Right hindlimb (tissue), 1 donor: ENCODE measurements around the gene CARD6.
A peak's percentile ranks its signal among the peaks of the same experiment; 100 is the strongest.
"Not testable (repeated sequence)": the region's sequence is repeated elsewhere in the genome, so short reads cannot be mapped to it uniquely, and the experiment has no call there.

Experiments used
- DNase-seq: peaks from one replicate; pipeline ENCODE4 v3.0.0-alpha.2; 2018

The CARD6 gene, protein sequence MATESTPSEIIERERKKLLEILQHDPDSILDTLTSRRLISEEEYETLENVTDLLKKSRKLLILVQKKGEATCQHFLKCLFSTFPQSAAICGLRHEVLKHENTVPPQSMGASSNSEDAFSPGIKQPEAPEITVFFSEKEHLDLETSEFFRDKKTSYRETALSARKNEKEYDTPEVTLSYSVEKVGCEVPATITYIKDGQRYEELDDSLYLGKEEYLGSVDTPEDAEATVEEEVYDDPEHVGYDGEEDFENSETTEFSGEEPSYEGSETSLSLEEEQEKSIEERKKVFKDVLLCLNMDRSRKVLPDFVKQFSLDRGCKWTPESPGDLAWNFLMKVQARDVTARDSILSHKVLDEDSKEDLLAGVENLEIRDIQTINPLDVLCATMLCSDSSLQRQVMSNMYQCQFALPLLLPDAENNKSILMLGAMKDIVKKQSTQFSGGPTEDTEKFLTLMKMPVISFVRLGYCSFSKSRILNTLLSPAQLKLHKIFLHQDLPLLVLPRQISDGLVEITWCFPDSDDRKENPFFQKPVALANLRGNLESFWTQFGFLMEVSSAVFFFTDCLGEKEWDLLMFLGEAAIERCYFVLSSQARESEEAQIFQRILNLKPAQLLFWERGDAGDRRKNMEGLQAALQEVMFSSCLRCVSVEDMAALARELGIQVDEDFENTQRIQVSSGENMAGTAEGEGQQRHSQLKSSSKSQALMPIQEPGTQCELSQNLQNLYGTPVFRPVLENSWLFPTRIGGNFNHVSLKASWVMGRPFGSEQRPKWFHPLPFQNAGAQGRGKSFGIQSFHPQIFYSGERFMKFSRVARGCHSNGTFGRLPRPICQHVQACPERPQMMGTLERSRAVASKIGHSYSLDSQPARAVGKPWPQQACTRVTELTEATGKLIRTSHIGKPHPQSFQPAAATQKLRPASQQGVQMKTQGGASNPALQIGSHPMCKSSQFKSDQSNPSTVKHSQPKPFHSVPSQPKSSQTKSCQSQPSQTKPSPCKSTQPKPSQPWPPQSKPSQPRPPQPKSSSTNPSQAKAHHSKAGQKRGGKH

DNA sequence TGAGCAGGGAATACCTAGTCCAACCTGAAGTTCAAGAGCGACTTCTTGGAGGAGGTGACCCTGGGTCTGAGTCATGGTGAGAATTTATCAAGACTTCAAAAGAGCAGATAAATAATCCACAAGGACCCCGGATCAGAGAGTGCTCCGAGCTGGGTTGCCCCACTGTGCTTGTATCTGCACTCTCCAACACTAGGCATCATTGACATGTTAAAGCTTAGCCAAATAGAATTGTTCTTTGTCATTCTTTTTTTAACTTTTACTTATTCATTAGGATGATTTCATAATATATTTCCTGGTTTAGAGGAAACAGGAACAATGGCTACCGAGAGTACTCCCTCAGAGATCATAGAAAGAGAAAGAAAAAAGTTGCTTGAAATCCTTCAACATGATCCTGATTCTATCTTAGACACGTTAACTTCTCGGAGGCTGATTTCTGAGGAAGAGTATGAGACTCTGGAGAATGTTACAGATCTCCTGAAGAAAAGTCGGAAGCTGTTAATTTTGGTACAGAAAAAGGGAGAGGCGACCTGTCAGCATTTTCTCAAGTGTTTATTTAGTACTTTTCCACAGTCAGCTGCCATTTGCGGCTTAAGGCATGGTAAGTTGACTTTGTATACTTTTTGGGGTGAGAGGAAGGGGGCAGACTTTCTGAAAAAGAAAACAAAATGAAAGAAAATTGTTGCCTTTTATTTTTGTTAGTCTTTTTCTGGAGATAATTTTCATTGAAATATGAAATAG, at the start of gene CARD6:
CARD6 (plus strand) TSS at position 300 of the 738 bp plus-strand sequence; CDS start at position 316, 16 bp downstream.
- DNase-seq = no peak

DNA sequence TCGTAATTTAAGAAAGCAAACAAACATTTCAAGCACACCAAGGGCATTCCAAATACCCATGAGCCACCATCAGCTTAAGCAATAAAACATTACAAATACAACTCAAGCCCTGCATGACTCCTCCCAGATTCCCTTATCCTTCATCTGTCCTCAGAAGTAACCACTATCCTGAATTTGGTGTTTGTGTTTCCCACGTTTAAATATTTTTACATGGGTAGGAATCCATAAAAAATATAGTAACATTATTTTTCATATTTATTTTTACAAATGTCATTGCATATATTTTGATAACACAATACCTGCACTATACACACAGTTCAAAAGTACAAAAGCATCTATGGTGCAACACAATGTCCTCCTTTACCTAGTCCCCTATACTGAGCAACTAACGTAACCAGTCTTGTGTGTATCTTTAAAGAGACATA, 49.4 kb upstream of the CARD6 start:
- no peak for DNase-seq

DNA sequence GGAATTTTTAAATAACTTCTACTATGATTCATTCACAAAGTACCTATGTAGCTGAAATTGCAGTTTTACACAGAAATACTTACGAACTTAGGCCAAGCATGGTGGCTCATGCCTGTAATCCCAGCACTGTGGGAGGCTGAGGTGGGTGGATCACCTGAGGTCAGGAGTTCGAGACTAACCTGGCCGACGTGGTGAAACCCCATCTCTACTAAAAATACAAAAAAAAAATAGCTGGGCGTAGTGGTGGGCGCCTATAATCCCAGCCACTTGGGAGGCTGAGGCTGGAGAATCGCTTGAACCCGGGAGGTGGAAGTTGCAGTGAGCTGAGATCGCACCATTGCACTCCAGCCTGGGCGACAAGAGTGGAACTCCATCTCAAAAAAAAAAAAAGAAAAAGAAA, 48.5 kb upstream of the CARD6 start:
- DNase-seq = not testable (repeated sequence)

DNA sequence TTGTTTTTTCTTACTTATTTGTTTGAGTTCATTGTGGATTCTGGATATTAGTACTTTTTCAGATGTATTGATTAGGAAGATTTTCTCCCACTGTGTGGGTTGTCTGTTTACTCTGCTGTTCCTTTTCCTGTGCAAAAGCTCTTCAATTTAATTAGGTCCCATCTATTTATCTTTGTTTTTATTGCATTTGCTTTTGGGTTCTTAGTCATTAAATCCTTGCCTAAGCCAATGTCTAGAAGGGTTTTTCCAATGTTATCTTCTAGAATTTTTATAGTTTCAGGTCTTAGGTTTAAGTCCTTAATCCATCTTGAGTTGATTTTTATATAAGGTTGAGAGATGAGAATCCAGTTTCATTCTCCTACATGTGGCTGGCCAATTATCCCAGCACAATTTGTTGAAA, 46.8 kb upstream of the CARD6 start:
- DNase-seq = not testable (repeated sequence)

DNA sequence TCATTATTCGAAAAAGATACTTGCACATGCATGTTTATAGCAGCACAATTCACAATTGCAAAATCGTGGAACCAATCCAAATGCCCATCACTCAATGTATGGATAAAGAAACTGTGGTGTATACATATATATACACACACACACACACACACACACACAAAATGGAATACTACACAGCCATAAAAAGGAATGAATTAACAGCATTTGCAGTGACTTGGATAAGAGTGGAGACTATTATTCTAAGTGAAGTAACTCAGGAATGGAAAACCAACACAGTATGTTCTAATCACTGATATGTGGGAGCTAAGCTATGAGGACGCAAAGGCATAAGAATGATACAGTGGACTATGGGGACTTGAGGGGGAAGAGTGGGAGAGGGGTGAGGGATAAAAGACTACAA, 46.3 kb upstream of the CARD6 start:
- DNase-seq = not testable (repeated sequence)

DNA sequence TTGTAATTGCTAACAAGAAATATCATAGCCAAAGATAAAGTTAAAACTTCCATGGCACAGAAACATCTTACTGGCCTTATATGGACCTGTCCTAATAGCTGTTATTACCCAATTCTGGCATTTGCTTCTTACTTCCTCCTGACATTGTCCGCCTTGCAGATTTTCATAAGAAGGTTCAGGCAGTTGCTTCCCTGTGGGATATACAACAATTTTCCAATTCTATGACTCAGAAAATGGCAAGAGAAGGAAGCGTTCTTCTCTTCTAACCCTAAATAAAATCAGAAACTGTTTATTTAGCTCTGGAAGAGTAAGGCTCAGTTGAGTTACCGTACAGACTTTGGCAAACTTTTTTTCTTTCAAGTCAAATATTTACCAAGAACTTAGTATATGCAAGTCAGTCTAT, 44.7 kb upstream of the CARD6 start:
- no peak for DNase-seq

DNA sequence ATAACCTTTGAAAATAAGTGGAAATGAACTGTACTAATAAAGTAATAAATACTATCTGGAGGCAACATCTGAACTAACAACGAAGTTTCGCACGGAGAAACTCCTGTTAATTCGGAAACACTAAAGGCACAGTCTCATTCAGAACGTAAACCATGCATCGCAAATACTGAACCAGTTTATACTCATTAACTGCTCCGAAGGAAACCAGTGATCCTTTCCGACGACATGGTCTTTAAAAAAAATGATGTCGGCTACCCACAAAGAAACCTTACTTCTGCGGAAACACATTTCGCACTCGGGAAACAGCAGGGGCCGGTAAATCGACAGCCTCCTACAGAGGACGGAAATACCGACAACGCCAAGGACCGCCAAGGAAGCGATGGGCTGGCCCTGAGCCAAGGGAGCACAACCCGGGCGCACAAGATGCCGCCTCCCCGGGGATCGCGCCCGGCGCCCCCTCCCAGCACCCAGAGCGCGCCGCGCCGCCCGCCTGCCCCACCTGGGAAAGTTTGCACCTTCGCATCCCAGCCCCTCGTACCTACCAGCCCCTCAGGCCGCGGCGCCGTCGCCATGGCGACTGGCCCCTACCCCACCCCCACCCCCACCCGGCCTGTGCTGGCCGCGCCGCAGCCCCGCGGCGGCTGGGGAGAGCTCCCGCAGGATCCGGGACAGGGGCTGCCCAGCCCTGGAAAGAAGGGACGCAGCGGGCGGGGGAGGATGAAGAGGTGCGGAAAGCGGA, 43.7 kb upstream of the CARD6 start:
- peak; percentile 78 for DNase-seq

DNA sequence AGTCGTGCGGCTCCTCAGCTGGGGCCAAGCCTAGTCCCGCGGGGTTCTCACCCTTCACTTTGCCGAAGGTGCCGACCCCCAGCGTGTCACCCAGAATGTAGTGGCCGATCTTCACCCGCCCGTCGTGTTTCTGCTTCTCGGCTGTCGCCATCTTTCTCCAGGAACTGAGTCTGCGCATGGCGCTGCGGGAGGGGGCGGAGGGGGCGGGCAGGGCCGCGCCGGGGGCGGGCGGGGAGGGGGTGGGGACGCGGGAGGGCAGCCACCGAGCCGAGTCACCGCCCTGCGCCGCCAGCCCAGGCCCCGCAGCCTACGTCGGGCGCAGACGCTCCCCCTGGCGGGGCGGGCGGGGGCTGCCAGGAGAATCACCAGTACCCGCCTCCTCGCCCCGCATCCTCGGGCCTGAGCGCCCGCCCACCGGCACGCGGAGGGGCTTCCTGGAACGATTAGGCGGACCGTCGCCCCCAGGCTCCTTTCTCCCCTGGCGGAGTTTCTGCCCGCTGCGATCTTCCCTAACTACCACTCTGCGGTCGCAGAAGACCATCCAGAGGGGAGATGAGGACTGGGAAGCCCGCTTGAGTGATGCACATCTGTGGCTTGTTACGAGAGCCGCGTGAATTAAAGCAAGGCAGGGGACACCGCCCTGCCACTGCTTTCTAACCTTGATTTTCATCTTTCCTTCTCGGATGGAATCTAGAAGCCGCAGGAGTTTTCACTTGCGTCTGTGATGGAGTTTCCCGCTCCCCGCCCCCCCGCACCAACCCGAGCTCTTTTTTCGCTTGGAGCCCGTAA, 43.0 kb upstream of the CARD6 start, which contains the start of gene PRKAA1:
PRKAA1 (minus strand) TSS at position 363 of the 789 bp plus-strand sequence; CDS start at position 178, 185 bp downstream.
- DNase-seq = peak; percentile 95

DNA sequence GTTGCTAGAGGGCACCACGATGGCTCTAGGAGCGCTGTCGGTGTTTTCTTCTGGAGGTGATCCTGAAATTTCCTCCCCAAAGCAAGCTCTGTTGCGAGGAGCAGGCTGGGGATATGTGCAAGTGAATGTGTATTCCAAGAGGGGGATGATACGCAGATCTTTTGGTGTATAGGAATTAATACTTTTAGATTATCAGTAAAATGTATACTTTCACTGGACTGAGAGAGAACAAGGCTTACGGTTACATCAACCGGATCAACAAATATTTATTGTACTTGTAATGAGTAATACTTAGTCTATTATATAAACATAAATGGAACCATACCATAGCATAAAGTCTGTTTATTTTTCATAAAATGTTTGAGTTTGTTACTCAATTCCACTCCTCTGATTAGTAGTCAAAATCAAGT, 42.4 kb upstream of the CARD6 start:
- DNase-seq = no peak

DNA sequence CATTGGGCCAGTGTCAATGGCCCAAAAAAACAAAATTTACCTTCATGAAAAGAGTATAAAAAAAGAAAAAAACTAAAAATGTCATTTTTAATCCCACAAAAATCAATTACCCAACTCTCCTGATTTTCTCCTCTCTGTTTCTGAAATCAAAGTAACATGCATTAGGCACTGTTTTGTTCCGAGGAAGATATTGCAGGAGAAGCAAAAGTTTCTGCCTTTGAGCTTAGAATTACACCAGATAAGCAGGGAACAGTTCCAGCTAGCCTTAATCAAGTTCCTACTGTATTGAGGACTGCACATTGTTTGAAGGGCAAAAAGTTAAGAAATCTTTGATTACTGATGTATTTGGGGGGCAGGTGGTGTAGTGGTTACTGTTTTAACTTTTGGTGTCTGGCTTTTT, 41.9 kb upstream of the CARD6 start:
- no peak for DNase-seq

DNA sequence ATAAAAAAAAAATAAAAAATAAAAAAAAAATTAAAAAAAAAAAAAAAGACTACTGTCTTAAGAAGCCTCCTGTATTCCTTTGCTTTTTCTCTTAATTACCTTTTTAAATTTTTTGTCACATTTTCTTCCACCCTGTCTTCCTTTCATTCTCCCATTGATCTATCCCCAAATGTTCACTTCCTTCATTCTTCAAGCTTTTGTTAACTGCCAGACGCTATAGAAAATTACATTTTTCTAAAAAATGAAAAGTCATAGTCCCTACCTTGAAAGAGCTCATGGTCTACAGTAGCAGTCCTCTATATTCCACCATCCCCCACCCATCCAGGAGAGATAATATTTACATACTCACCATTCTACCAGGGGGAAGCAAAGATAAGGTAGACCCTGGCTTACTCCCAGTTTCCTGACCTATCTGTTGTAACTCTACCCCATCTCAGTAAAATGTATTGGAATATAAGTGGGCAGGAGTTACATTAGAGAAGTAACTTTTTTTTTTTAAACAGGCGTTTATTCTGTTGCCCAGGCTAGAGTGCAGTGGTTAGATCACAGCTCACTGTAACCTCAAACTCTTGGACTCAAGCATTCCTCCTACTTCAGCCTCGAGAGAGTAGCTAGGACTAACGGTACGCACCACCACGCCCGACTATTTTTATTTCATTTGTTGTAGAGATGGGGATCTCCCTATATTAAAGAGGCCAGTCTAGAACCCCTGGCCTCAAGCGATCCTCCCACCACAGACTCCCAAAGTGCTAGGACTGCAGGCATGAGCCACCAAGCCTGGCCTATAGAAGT, 39.2 kb upstream of the CARD6 start:
- DNase-seq = no peak

DNA sequence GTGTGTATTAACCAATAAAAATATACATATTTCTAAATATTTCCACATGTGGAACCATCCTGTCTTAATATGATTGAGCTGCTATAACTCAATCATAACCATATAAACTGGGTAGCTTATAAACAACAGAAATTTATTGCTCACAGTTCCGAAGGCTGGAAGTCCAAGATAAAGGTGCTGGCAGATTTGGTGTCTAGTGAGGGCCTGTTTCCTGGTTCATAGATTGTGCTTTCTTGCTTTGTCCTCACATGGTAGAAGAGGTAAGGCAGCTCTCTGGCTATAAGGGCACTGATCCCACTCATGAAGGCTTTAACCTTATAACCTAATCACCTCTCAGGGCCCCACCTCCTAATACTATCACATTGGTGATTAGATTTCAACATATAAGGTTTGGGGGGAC, 29.0 kb upstream of the CARD6 start:
- DNase-seq = no peak

DNA sequence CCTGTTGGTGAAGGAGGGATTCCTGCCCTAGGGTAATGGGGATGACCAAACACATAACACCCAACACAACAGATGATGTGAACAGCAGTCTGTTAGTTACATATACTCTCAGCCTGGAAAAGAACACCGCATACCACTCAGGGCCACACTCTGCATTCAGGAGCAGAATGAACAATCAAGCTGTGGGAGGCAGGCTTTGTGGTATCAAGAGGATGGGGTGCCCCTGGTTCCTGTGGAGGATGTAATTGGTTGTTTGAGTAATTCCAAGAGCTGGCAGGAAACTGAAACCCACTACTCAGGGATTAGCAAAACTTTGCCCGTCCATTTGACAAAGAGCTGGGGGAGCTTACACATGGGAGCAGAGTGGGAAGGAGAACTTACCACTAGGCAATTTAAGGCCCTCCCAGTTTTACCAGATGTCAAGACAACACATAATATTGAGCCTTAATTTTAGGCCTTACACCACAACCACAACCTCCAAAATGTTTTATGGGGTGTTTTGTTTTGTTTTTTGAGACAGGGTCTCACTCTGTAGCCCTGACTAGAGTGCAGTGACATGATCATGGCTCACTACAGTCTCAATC, 27.4 kb upstream of the CARD6 start:
- DNase-seq = no peak

DNA sequence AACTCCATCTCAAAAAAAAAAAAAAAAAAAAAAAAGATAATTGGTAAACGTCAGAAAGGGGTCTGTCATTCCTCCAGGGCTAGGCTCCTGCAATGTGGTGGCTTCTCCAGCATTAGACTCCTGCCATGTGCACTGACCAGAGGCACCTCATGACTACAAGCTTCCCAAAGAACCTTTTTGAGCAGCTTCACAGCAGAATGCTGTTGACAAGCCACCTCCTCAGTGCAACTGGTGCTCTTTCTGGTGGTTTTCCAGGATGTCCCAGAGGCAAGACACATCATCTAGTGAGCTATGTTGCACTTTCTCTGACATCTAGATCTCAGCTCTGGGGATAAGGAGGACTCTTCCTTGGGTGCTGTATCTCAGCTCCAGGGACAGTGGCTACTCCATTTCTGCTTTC, 17.7 kb upstream of the CARD6 start:
- no peak for DNase-seq

DNA sequence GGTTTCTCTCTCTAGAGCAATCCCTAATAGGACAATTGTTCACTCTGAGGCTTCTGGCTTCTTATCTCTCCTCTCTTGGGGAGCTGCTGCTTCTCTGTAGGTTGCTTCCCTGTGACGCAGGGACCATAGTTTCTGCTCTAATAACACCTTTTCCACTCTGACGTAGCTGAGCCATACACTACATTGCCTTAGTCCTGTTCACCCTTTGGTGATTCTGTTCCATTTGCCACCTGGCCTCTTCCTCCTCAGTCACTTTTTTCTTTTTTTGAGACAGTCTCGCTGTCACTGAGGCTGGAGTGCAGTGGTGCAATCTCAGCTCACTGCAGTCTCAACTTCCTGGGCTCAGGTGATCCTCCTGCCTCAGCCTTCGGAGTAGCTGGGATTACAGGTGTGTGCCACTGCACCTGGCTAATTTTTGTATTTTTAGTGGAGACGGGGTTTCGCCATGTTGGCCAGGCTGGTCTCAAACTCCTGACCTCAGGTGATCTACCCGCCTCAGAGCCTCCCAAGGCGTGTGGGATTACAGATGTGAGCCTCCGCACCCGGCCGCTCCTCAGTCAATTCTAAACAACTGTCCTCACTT, 15.6 kb upstream of the CARD6 start:
- DNase-seq = not testable (repeated sequence)

DNA sequence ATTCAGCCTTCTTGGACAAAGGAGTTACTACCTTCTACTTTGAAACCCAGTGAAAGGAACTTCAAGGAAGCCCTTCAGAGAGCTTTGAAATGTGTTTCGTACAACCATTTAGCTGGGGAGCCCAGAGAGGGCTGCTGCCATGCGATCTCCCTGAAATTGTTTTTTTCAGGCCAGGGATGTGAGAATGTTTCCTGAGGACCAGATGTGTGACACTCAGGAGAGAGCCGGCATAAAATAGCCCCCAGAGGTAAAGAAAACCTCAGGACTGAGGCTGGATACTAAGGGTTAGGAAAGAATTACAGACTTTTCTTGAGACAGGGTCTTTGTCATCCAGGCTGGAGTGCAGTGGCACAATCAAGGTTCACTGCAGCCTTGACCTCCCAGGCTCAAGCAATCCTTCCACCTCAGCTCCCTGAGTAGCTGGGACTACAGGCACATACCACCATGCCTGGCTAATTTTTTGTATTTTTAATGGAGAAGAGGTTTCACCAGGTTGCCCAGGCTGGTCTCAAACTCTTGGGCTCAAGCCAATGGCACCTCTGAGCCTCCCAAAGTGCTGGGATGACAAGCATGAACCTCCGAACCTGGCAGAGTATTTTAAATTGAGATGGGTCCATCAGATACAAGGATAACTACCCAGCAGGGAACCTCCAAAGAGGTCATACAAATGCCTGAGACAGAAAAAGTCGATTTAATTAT, 14.5 kb upstream of the CARD6 start:
- DNase-seq = no peak

DNA sequence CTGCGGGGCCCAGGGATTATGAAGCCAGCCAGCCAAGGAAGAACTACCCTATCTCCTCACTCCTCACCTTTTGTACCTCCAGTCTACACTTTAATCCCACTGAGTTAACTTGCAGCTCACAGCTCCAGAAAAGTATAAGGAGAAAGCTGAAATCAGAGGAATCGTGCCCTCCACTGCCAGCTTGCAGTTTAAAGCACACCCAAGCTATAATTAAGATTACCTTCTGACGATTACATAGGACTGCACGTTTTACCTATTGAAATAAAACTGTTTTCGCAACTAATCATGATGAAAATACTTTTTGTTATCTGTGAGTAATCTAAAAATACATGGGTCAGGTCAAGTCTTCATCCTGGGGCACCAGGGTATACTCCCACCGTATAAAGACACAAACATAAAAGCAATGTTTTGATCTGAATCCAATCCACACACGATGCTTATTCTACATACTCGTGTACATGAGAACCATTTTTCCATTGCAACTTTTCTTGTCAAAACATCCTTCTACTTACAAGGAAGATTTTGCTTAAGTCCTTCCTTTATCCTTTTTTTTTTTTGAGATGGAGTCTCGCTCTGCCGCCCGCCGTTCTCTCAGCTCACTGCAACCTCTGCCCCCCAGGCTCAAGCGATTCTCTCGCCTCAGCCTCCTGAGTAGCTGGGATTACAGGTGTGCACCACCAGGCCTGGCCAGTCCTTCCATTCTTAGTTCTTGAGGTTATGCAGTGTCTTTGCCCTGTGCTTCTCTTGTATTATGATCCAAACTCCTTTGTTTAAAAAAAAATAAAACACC, 13.8 kb upstream of the CARD6 start:
- no peak for DNase-seq
